Heart left ventricle (tissue), 16 donors: Measurements from ENCODE around the gene DIABLO. TPM values are rescaled to one million over a fixed set of nuclear protein-coding genes. Genes with fewer than 3 reads are reported as not detected.
"Not testable (repeated sequence)": the region's sequence is repeated elsewhere in the genome, so short reads cannot be mapped to it uniquely, and the experiment has no call there.

Source experiments
- ATAC-seq, 4 donors: fragments of 200-7000 bp; cut with Tn5 transposase; one replicate each; pipeline ENCODE4 v1.9.1; 2020 to 2022; ENCODE audit warnings: moderate library complexity in 4 of 4, mild to moderate bottlenecking in 3 of 4, moderate number of reproducible peaks in 1 of 4
- DNase-seq, 5 donors: peaks; one replicate each; pipeline ENCODE4 v3.0.0-alpha.2; 2020
- H3K27ac ChIP-seq, 12 donors: fragments of 200-600 bp; sonication (generic) in 4 of 12; one replicate each; pipeline versions ENCODE4 v1.5.0 to v1.8.0; 2016 to 2022; ENCODE audit warnings: mild to moderate bottlenecking in 2 of 12
- H3K27me3 ChIP-seq, 9 donors: fragments of 200-600 bp; sonication (generic) in 2 of 9; one replicate each; pipeline versions ENCODE4 v1.5.1 to v1.8.0; 2016 to 2022; ENCODE audit warnings: mild to moderate bottlenecking in 3 of 9
- H3K36me3 ChIP-seq, 9 donors: fragments of 200-600 bp; sonication (generic) in 2 of 9; one replicate each; pipeline versions ENCODE4 v1.5.0 to v1.8.0; 2018 to 2022; ENCODE audit warnings: mild to moderate bottlenecking in 2 of 9
- H3K4me1 ChIP-seq, 12 donors: fragments of 200-600 bp; sonication (generic) in 4 of 12; one replicate each; pipeline versions ENCODE4 v1.5.0 to v1.8.0; 2016 to 2022; ENCODE audit warnings: mild to moderate bottlenecking in 3 of 12
- H3K4me3 ChIP-seq, 12 donors: fragments of 200-600 bp; sonication (generic) in 4 of 12; one replicate each; pipeline versions ENCODE4 v1.5.0 to v1.8.0; 2017 to 2022; ENCODE audit warnings: mild to moderate bottlenecking in 9 of 12, moderate library complexity in 4 of 12
- H3K9me3 ChIP-seq, 12 donors: fragments of 200-600 bp; sonication (generic) in 4 of 12; one replicate each; pipeline versions ENCODE4 v1.5.0 to v1.8.0; 2016 to 2022; ENCODE audit warnings: mild to moderate bottlenecking in 1 of 12
- CTCF ChIP-seq, 12 donors: fragments of 200-600 bp; sonication (generic) in 4 of 12; IDR thresholded peaks; one replicate each; pipeline versions ENCODE4 v1.5.0 to v1.8.0; 2018 to 2022; ENCODE audit warnings: antibody characterized with exemption in 12 of 12, mild to moderate bottlenecking in 5 of 12
- POLR2A ChIP-seq, 2 donors: fragments of 450-650 bp; IDR thresholded peaks; one replicate each; pipeline ENCODE4 v1.6.1; 2017; ENCODE audit warnings: antibody characterized with exemption in 2 of 2, mild to moderate bottlenecking in 2 of 2, moderate library complexity in 2 of 2
- WGBS, 4 donors: extraction: QIAGEN DNeasy Blood & Tissue Kit in 2 of 4; methylation state at CpG; one replicate each; pipeline versions ENCODE4 v1.1.5 to v1.1.7; 2013 to 2018; 5-methylcytosine and 5-hydroxymethylcytosine counted together
- intact Hi-C, 10 donors: fragments of 100-400 bp; cut with DNase I; formaldehyde crosslinking; loops; one replicate each; pipeline versions ENCODE4 v1.11.1 to v1.14.2; 2022
- polyA plus RNA-seq, 2 donors: library from polyadenylated mRNA; stranded (reverse); fragments of 200-250 nt; gene quantifications; one replicate each; pipeline ENCODE4 v1.2.3, GENCODE V29; 2013
- total RNA-seq, 9 donors: library from RNA; depleted of rRNA in 2 of 9; stranded (reverse); fragments of >200 nt in 2 of 9; fragmentation: NEBNext Ultra II Directional in 3 of 9; extraction: Animal tissue kit (Norgen Biotek cat#: 25700) in 3 of 9; gene quantifications; one replicate each; pipeline versions ENCODE4 v1.1.0 to v1.2.4, GENCODE V29; 2016 to 2023
- donor health status: ischemic (EF 13 %, LVEDD 7.1; RV severe dilation, severe dysfunction).
- donor health status: healthy with polysubstance abuse.
- donor health status: DM: no; HTN: yes; CAD: no.
- donor health status: DM: no; HTN: no; CAD: no.
- donor health status: ischemic (EF 25% LVEDD 6.9; RV normal size, moderate dysfunction).
- donor health status: ischemic (EF 25% LVEDD 5.7; RV mildly dilated, moderate dysfunction).
- donor health status: healthy.
- donor health status: DM: yes; HTN: yes; CAD: no.
- donor health status: ischemic (EF 35%, LVEDD 5.7; RV mildly dilated, moderate dysfunction).
- donor health status: nonischemic (EF 11% LVEDD 7.7; RV severe dilation, severe dysfunction).
- donor health status: DM: yes; HTN: yes; CAD: no.
- donor health status: PGD.
- donor health status: ischemic (EF 29% LVEDD 5.4; RV normal size, mild dysfunction).
- donor health status: nonischemic (EF 23%, LVEDD 6.1; RV moderate dilation, normal function).

Gene DIABLO
- total and polyA plus RNA-seq, 11 donors: 26.4 to 72.6 (median 34.8) TPM

GRCh38 chr12:122185079-122185478 is 40.8 kb downstream of the DIABLO start:
- ATAC-seq (no peak), DNase-seq (no peak)
- no peaks in the 10 kb centered on the region for H3K36me3 ChIP-seq
- peaks cover 0 to 13% (median 3%) of the 10 kb centered on the region in 12 donors for H3K4me1 ChIP-seq
- no peak for TF ChIP-seq CTCF (IDR thresholded peaks at IDR 0.05)
- TF ChIP-seq POLR2A (IDR thresholded peaks at IDR 0.05): no peak
- WGBS, 4 donors: 90 to 96% (median 92%) methylated on average over 7 of the region's 7 CpGs
- H3K9me3 ChIP-seq: no peaks in the 10 kb centered on the region
- intact Hi-C loops: no loop called here
- H3K4me3 ChIP-seq: no peak overlapping the region
- H3K27ac ChIP-seq: no peak overlapping the region
- H3K27me3 ChIP-seq: peaks cover 0 to 12% (median 2%) of the 10 kb centered on the region in 9 donors

- H3K9me3 ChIP-seq: no peaks in the 10 kb centered on the region
- WGBS, 4 donors: 66 to 80% (median 77%) methylated on average over 18 of the region's 18 CpGs
- peaks cover 0 to 12% (median 2%) of the 10 kb centered on the region in 9 donors for H3K27me3 ChIP-seq
- H3K36me3 ChIP-seq: no peaks in the 10 kb centered on the region
- no peak overlapping the region for H3K27ac ChIP-seq
- peaks cover 0 to 13% (median 3%) of the 10 kb centered on the region in 12 donors for H3K4me1 ChIP-seq
- TF ChIP-seq POLR2A (IDR thresholded peaks at IDR 0.05) (no peak), CTCF (IDR thresholded peaks at IDR 0.05) (no peak)
- ATAC-seq: peak in 1 of 4 donors; percentile 26
- no peak for DNase-seq
- no peak overlapping the region for H3K4me3 ChIP-seq
- intact Hi-C loops: no loop called here
These were observed 41.3 kb downstream of the DIABLO start for GRCh38 chr12:122184517-122184916.

GRCh38 chr12:122183588-122183940 is 42.3 kb downstream of the DIABLO start:
- Histone ChIP-seq H3K27me3 (peaks cover 0 to 12% (median 2%) of the 10 kb centered on the region in 9 donors), H3K27ac (no peak overlapping the region), H3K4me3 (peak overlapping the region in 11 of 12 donors; percentile 32 to 64 (median 52)), H3K9me3 (no peaks in the 10 kb centered on the region), H3K4me1 (peaks cover 0 to 13% (median 3%) of the 10 kb centered on the region in 12 donors), H3K36me3 (no peaks in the 10 kb centered on the region)
- WGBS, 4 donors: 77 to 84% (median 82%) methylated on average over 4 to 10 of the region's 10 CpGs
- intact Hi-C loops: no loop called here
- TF ChIP-seq POLR2A (IDR thresholded peaks at IDR 0.05) (no peak), CTCF (IDR thresholded peaks at IDR 0.05) (no peak)
- no peak for DNase-seq
- no peak for ATAC-seq

GRCh38 chr12:122182887-122183587 is 42.8 kb downstream of the DIABLO start, which contains the start of gene LRRC43:
TSS of gene LRRC43 (plus strand) at chr12:122183123. CDS start at chr12:122183145, 22 bp downstream.
- H3K36me3 ChIP-seq: no peaks in the 10 kb centered on the region
- TF ChIP-seq POLR2A (IDR thresholded peaks at IDR 0.05) (no peak), CTCF (IDR thresholded peaks at IDR 0.05) (no peak)
- WGBS, 4 donors: 2 to 13% (median 4%) methylated on average over 5 to 63 of the region's 63 CpGs
- no peaks in the 10 kb centered on the region for H3K9me3 ChIP-seq
- peak within 1 kb of the TSS; percentile 32 to 64 (median 50) for H3K4me3 ChIP-seq
- no peak within 1 kb of the TSS for H3K27ac ChIP-seq
- intact Hi-C loops: no loop called here
- ATAC-seq (peak in 3 of 4 donors; percentile 58 to 78 (median 68)), DNase-seq (peak in 2 of 5 donors; percentile 39 to 45)
- H3K27me3 ChIP-seq: peaks cover 0 to 12% (median 2%) of the 10 kb centered on the region in 9 donors
- peaks cover 0 to 13% (median 3%) of the 10 kb centered on the region in 12 donors for H3K4me1 ChIP-seq

GRCh38 chr12:122176473-122176872 is 49.4 kb downstream of the DIABLO start:
- H3K4me1 ChIP-seq, H3K27me3 ChIP-seq, H3K4me3 ChIP-seq, H3K36me3 ChIP-seq, ATAC-seq, DNase-seq, H3K9me3 ChIP-seq, H3K27ac ChIP-seq, intact Hi-C loops: not testable (repeated sequence)
- 88 to 95% (median 90%) methylated on average over 4 of the region's 4 CpGs for WGBS, 4 donors
